WTC11 (cell line): ENCODE data around the gene XIRP2. TPM values are rescaled to one million over a fixed set of nuclear protein-coding genes. Genes with fewer than 3 reads are reported as not detected.

Experiments
- ATAC-seq: fragments of 200-7000 bp; cut with Tn5 transposase; 2 replicates; pipeline ENCODE4 v1.10.0; 2021; ENCODE audit warnings: mild to moderate bottlenecking, moderate library complexity
- CTCF ChIA-PET: fragments of 300-600 bp; sonication (Branson Sonifier 250); formaldehyde crosslinking; loops from one replicate; lab custom pipeline; 2021; ENCODE audit warnings: antibody characterized with exemption; lab: Charles Lee
- POLR2A ChIA-PET: fragments of 350-600 bp; sonication (Branson Sonifier 250); formaldehyde crosslinking; loops from one replicate; lab custom pipeline; 2021; ENCODE audit warnings: antibody characterized with exemption; lab: Charles Lee
- DNase-seq: peaks from one replicate; pipeline ENCODE4 v3.0.0; 2021; ENCODE audit warnings: low spot score
- H3K27ac Mint-ChIP-seq: 2 replicates; pipeline ENCODE4 v1.8.0; 2021; ENCODE audit warnings: mixed read lengths
- H3K27me3 Mint-ChIP-seq: 2 replicates; pipeline ENCODE4 v1.8.0; 2021; ENCODE audit warnings: low read depth, mild to moderate bottlenecking, moderate library complexity, mixed read lengths
- H3K36me3 Mint-ChIP-seq: 2 replicates; pipeline ENCODE4 v1.8.0; 2021; ENCODE audit warnings: mixed read lengths
- H3K4me1 Mint-ChIP-seq: 2 replicates; pipeline ENCODE4 v1.8.0; 2022; ENCODE audit warnings: mixed read lengths
- H3K4me3 Mint-ChIP-seq: 2 replicates; pipeline ENCODE4 v1.8.0; 2021; ENCODE audit warnings: mild to moderate bottlenecking, moderate library complexity, mixed read lengths
- H3K9me3 Mint-ChIP-seq: 2 replicates; pipeline ENCODE4 v1.8.0; 2021; ENCODE audit warnings: mixed read lengths
- ATF3 ChIP-seq: sonication (generic); formaldehyde crosslinking; conservative IDR thresholded peaks from 2 replicates; pipeline ENCODE4 v1.8.1; 2022; ENCODE audit warnings: mild to moderate bottlenecking, missing genetic modification reagents
- EMX1 ChIP-seq: fragments of 250-450 bp; sonication (Bioruptor Pico); IDR thresholded peaks from 2 replicates; pipeline ENCODE4 v1.8.0; 2021; ENCODE audit warnings: mild to moderate bottlenecking
- FOXP1 ChIP-seq: sonication (generic); formaldehyde crosslinking; IDR thresholded peaks from 2 replicates; pipeline ENCODE4 v1.8.0; 2022; ENCODE audit warnings: missing genetic modification reagents, mild to moderate bottlenecking, moderate library complexity, borderline replicate concordance
- GRHL2 ChIP-seq: fragments of 250-450 bp; sonication (Bioruptor Pico); IDR thresholded peaks from 2 replicates; pipeline ENCODE4 v1.8.0; 2022; ENCODE audit warnings: mild to moderate bottlenecking, moderate library complexity; ENCODE audit not compliant: insufficient replicate concordance, severe bottlenecking
- GTF2I ChIP-seq: fragments of 250-450 bp; sonication (Bioruptor Pico); conservative IDR thresholded peaks from 2 replicates; pipeline ENCODE4 v1.4.0; 2021; ENCODE audit warnings: mild to moderate bottlenecking
- JUN ChIP-seq: sonication (generic); formaldehyde crosslinking; IDR thresholded peaks from 2 replicates; pipeline ENCODE4 v1.8.0; 2023; ENCODE audit warnings: mild to moderate bottlenecking, missing genetic modification reagents
- MXD4 ChIP-seq: fragments of 250-450 bp; sonication (Bioruptor Pico); IDR thresholded peaks from 2 replicates; pipeline ENCODE4 v1.8.0; 2021; ENCODE audit warnings: mild to moderate bottlenecking, moderate library complexity, borderline replicate concordance
- NR1H2 ChIP-seq: sonication (generic); formaldehyde crosslinking; IDR thresholded peaks from 2 replicates; pipeline ENCODE4 v1.9.0; 2021; ENCODE audit warnings: mild to moderate bottlenecking, moderate library complexity, missing genetic modification reagents
- TCF7 ChIP-seq: sonication (generic); formaldehyde crosslinking; IDR thresholded peaks from 2 replicates; pipeline ENCODE4 v1.8.0; 2022; ENCODE audit warnings: mild to moderate bottlenecking, low read depth, missing genetic modification reagents, moderate library complexity
- TEAD1 ChIP-seq: sonication (generic); formaldehyde crosslinking; IDR thresholded peaks from 2 replicates; pipeline ENCODE4 v1.8.0; 2022; ENCODE audit warnings: mild to moderate bottlenecking, missing genetic modification reagents
- TP53 ChIP-seq: sonication (generic); formaldehyde crosslinking; IDR thresholded peaks from 2 replicates; pipeline ENCODE4 v1.8.1; 2023; ENCODE audit warnings: mild to moderate bottlenecking, missing genetic modification reagents
- USF2 ChIP-seq: sonication (generic); formaldehyde crosslinking; IDR thresholded peaks from 2 replicates; pipeline ENCODE4 v1.8.1; 2023; ENCODE audit warnings: mild to moderate bottlenecking, missing genetic modification reagents, moderate library complexity
- ZNF281 ChIP-seq: sonication (generic); formaldehyde crosslinking; IDR thresholded peaks from 2 replicates; pipeline ENCODE4 v1.8.0; 2023; ENCODE audit warnings: mild to moderate bottlenecking, missing genetic modification reagents
- ZNF671 ChIP-seq: fragments of 250-450 bp; sonication (Bioruptor Pico); IDR thresholded peaks from 2 replicates; pipeline ENCODE4 v1.8.0; 2021; ENCODE audit warnings: mild to moderate bottlenecking
- total RNA-seq: library from RNA; stranded (reverse); gene quantifications from 3 replicates; pipeline ENCODE4 v1.2.3, GENCODE V29; 2021
- TF ChIP-seq, protein P1 (sequence below): fragments of 250-450 bp; sonication (Bioruptor Pico); IDR thresholded peaks from 2 replicates; pipeline ENCODE4 v1.9.0; 2021; ENCODE audit warnings: mild to moderate bottlenecking
- TF ChIP-seq, protein P2 (sequence below): sonication (generic); formaldehyde crosslinking; IDR thresholded peaks from 2 replicates; pipeline ENCODE4 v1.8.0; 2022; ENCODE audit warnings: mild to moderate bottlenecking, missing genetic modification reagents
- TF ChIP-seq, protein P3 (sequence below): sonication (generic); formaldehyde crosslinking; IDR thresholded peaks from 2 replicates; pipeline ENCODE4 v1.8.1; 2023; ENCODE audit warnings: mild to moderate bottlenecking, missing genetic modification reagents
- TF ChIP-seq, protein P4 (sequence below): sonication (generic); formaldehyde crosslinking; IDR thresholded peaks from 2 replicates; pipeline ENCODE4 v1.8.0; 2022; ENCODE audit warnings: mild to moderate bottlenecking, missing genetic modification reagents
- TF ChIP-seq, protein P5 (sequence below): sonication (generic); formaldehyde crosslinking; IDR thresholded peaks from 2 replicates; pipeline ENCODE4 v1.8.1; 2022; ENCODE audit warnings: missing genetic modification reagents, borderline replicate concordance
- TF ChIP-seq, protein P6 (sequence below): sonication (generic); formaldehyde crosslinking; IDR thresholded peaks from 2 replicates; pipeline ENCODE4 v1.8.0; 2022; ENCODE audit warnings: mild to moderate bottlenecking, missing genetic modification reagents

The XIRP2 gene
- total RNA-seq, 1 experiment from 2014 or later = 0.87 TPM

GRCh38 chr2:167187049-167187727 lies 298.9 kb downstream of the XIRP2 start (continued):
- TF ChIP-seq, protein P1, sequence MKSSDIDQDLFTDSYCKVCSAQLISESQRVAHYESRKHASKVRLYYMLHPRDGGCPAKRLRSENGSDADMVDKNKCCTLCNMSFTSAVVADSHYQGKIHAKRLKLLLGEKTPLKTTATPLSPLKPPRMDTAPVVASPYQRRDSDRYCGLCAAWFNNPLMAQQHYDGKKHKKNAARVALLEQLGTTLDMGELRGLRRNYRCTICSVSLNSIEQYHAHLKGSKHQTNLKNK = no peak
- TF ChIP-seq TCF7 (CRISPR knock-in tag) (no peak), ATF3 (CRISPR knock-in tag) (no peak), NR1H2 (CRISPR knock-in tag) (no peak), MXD4 (CRISPR knock-in tag) (no peak), ZNF671 (CRISPR knock-in tag) (no peak), FOXP1 (no peak)

DNA sequence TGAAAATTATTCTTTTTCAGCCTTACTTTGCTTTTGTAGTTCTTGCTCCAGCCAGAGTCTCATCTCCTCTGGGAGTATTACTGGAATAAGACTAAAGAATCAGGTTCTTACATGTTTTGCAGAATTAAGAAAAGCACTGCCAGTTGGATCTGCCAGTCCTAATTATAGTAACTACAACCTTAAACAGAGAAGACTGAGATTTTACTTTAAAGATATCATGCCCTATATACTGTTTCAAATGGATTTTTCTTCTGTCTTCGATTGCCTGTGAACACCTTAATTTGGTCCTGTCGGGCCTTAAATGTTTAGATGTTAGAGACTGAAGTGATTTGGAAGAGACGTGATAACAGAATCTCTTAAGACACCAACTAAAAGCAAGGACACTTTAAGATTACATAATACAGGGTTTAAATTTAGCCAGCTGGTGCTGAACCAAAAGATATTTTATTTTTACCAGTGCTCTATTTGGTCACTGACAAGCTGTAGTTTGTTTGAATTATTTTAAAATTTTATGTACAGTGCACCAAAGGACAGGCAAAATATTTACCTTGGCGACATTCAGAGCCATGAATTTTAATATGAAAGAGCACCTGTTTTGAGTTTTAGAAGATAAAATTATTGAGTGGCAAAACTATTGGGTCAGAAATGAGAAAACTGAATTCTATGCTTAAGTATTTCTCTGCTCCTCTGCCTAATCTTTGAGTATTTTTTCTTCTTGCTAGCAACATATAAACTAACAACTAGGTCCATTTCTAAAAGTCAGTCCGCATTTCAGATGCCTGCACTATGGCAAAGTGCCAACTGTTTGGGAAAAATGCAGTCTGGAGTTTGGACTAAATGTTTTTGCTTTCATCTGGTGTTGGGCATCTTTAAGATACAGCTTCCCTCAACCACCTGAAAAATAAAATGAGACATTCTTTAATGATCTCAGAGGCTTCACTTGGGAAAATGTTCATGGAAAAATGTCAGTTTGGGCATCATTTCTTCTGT lies 300.0 kb downstream of the XIRP2 start:
- no peak for TF ChIP-seq ZNF281 (CRISPR knock-in tag)
- TF ChIP-seq GRHL2 (CRISPR knock-in tag) = no peak
- no peak for TF ChIP-seq TEAD1 (CRISPR knock-in tag)
- TF ChIP-seq, protein P2, sequence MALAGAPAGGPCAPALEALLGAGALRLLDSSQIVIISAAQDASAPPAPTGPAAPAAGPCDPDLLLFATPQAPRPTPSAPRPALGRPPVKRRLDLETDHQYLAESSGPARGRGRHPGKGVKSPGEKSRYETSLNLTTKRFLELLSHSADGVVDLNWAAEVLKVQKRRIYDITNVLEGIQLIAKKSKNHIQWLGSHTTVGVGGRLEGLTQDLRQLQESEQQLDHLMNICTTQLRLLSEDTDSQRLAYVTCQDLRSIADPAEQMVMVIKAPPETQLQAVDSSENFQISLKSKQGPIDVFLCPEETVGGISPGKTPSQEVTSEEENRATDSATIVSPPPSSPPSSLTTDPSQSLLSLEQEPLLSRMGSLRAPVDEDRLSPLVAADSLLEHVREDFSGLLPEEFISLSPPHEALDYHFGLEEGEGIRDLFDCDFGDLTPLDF (CRISPR knock-in tag) = no peak
- TF ChIP-seq, protein P3, sequence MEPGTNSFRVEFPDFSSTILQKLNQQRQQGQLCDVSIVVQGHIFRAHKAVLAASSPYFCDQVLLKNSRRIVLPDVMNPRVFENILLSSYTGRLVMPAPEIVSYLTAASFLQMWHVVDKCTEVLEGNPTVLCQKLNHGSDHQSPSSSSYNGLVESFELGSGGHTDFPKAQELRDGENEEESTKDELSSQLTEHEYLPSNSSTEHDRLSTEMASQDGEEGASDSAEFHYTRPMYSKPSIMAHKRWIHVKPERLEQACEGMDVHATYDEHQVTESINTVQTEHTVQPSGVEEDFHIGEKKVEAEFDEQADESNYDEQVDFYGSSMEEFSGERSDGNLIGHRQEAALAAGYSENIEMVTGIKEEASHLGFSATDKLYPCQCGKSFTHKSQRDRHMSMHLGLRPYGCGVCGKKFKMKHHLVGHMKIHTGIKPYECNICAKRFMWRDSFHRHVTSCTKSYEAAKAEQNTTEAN = no peak
- TF ChIP-seq ZNF671 (CRISPR knock-in tag) = no peak
- TF ChIP-seq GTF2I = no peak
- TF ChIP-seq, protein P4, sequence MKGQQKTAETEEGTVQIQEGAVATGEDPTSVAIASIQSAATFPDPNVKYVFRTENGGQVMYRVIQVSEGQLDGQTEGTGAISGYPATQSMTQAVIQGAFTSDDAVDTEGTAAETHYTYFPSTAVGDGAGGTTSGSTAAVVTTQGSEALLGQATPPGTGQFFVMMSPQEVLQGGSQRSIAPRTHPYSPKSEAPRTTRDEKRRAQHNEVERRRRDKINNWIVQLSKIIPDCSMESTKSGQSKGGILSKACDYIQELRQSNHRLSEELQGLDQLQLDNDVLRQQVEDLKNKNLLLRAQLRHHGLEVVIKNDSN (CRISPR knock-in tag) = no peak
- TF ChIP-seq TP53 (CRISPR knock-in tag) = no peak
- TF ChIP-seq, protein P5, sequence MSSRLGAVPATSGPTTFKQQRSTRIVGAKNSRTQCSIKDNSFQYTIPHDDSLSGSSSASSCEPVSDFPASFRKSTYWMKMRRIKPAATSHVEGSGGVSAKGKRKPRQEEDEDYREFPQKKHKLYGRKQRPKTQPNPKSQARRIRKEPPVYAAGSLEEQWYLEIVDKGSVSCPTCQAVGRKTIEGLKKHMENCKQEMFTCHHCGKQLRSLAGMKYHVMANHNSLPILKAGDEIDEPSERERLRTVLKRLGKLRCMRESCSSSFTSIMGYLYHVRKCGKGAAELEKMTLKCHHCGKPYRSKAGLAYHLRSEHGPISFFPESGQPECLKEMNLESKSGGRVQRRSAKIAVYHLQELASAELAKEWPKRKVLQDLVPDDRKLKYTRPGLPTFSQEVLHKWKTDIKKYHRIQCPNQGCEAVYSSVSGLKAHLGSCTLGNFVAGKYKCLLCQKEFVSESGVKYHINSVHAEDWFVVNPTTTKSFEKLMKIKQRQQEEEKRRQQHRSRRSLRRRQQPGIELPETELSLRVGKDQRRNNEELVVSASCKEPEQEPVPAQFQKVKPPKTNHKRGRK (CRISPR knock-in tag) = no peak
- no peak for TF ChIP-seq USF2 (CRISPR knock-in tag)
- TF ChIP-seq, protein P6, sequence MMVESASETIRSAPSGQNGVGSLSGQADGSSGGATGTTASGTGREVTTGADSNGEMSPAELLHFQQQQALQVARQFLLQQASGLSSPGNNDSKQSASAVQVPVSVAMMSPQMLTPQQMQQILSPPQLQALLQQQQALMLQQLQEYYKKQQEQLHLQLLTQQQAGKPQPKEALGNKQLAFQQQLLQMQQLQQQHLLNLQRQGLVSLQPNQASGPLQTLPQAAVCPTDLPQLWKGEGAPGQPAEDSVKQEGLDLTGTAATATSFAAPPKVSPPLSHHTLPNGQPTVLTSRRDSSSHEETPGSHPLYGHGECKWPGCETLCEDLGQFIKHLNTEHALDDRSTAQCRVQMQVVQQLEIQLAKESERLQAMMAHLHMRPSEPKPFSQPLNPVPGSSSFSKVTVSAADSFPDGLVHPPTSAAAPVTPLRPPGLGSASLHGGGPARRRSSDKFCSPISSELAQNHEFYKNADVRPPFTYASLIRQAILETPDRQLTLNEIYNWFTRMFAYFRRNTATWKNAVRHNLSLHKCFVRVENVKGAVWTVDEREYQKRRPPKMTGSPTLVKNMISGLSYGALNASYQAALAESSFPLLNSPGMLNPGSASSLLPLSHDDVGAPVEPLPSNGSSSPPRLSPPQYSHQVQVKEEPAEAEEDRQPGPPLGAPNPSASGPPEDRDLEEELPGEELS (CRISPR knock-in tag) = no peak
- TF ChIP-seq JUN (CRISPR knock-in tag) = no peak
- no peak for TF ChIP-seq EMX1 (CRISPR knock-in tag)
- TF ChIP-seq TCF7 (CRISPR knock-in tag) = no peak
- no peak overlapping the region for H3K27ac Mint-ChIP-seq
- DNase-seq (no peak), ATAC-seq (no peak)
- H3K4me1 Mint-ChIP-seq = 0 out of 2 replicates have a peak, but pooled peaks cover 6% of the 10 kb centered on the region
- no peaks in the 10 kb centered on the region for H3K36me3 Mint-ChIP-seq
- no peaks in the 10 kb centered on the region for H3K9me3 Mint-ChIP-seq
- no peaks in the 10 kb centered on the region for H3K27me3 Mint-ChIP-seq
- ChIA-PET CTCF (no interaction called here), POLR2A (interaction anchor here (0.7 kb wide), 1 partner anchor 1102 kb away, joined by 3 read pairs; no protein-coding TSS in a partner anchor)
- no peak overlapping the region for H3K4me3 Mint-ChIP-seq
